ENCODE measurements around the gene ATF3.

Gene ATF3

DNA sequence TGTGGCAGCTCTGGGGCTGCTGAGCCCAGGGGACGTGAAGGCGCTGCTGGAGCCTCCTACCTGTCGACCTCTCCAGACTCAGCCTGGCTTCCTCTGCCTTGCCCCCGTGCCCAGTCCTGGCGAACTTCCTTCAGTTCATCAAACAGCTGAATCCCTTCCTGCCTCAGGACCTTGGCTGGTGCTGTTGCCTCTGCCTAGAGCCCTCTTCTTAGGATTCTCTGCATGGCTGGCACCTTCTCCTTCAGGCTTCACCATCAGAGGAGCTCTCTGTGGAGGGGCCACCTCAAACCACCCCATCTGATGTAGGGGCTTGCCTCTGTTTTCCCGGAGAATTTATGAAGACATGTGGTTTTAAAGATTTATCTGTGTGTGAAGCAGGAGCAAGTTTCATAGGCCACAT, 23.4 kb upstream of the ATF3 start:
- DNase-seq (ENCODE audit: low read depth): no peak
- TF ChIP-seq, protein P1, sequence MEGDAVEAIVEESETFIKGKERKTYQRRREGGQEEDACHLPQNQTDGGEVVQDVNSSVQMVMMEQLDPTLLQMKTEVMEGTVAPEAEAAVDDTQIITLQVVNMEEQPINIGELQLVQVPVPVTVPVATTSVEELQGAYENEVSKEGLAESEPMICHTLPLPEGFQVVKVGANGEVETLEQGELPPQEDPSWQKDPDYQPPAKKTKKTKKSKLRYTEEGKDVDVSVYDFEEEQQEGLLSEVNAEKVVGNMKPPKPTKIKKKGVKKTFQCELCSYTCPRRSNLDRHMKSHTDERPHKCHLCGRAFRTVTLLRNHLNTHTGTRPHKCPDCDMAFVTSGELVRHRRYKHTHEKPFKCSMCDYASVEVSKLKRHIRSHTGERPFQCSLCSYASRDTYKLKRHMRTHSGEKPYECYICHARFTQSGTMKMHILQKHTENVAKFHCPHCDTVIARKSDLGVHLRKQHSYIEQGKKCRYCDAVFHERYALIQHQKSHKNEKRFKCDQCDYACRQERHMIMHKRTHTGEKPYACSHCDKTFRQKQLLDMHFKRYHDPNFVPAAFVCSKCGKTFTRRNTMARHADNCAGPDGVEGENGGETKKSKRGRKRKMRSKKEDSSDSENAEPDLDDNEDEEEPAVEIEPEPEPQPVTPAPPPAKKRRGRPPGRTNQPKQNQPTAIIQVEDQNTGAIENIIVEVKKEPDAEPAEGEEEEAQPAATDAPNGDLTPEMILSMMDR (conservative IDR thresholded peaks at IDR 0.05; ENCODE audit: low read length): no peak
- H3K4me3 ChIP-seq (ENCODE audit: low read length): no peak overlapping the region

DNA sequence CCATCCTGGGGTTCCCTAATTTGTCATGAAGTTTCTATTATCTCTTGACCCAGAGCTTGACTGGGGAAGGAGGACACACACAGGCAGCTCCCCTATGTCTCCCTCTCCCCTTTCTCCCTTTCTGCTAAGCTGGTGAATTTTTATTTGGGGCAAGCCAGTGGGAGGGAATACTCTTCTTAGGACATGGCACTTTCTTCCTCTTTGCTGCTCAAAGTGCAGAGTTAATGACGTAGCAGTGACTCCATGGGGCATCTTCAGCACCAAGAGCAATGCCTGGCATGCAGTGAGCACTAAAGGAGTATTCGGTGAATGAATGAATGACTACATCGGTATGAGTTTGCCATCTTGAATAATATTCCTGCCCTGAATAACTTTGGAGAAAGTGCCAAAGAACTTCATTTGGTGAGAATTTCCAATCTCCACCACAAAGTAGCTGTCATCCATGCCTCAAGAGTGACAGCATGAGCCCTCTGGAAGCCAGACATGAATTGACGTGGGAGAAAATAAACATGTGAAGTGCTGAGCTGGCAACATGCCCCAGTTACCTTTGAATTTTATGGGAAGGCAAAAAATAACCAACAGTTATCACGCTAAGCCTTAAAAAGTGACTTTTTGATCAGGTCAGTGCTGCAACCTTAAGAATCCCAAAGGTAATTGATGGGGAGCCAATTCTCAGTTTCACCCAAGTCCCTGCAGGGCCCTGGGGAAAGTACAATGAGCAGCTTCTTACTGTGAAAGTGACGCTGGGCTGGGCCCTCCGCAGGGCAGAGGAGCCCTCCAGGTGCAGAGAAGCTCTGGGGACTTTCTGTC, 22.1 kb upstream of the ATF3 start:
- TF ChIP-seq, protein P1 (conservative IDR thresholded peaks at IDR 0.05; ENCODE audit: low read length): no peak
- H3K4me3 ChIP-seq (ENCODE audit: low read length): no peak overlapping the region
- no peak for DNase-seq (ENCODE audit: low read depth)

DNA sequence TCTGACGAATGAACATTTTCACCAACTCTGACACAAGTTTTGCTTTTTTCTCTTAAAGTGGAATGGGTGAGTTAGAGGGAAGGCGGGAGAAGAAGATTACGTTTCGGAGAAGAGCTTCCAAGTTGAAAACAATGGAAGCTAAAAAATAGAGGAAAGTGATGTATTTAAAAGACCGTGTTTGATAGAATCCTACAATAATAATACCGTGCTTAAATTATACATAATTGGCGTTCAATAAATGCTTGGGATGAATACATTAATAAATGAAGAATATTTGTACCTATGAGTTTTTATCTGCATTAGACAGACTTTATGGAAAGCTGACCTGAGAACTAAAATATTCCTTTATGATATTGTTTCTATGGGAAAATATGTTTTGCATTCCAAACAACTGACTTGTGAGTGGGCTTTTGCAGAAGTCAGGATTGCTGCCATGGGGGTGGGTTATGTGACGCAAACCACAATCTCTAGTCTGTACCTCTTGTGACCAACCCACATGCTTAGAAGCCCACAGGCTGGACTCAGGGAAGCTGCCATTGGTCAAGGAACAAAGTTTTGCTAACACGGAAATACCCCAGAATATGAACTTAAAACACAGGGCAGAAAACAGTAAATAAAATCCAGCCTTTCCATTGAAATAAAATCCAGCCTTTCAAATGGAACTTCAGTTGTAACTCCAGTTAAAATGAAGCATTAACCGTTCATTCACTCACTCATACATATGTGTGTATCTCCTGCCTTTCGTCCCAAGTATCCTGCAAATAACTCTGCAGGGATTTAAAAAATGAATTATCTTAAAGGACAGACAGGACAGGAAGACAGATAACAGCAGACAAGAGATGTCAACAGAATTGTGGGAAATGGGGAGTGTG, 21.3 kb upstream of the ATF3 start:
- TF ChIP-seq, protein P1 (conservative IDR thresholded peaks at IDR 0.05; ENCODE audit: low read length): no peak
- no peak for DNase-seq (ENCODE audit: low read depth)
- H3K4me3 ChIP-seq (ENCODE audit: low read length): no peak overlapping the region

DNA sequence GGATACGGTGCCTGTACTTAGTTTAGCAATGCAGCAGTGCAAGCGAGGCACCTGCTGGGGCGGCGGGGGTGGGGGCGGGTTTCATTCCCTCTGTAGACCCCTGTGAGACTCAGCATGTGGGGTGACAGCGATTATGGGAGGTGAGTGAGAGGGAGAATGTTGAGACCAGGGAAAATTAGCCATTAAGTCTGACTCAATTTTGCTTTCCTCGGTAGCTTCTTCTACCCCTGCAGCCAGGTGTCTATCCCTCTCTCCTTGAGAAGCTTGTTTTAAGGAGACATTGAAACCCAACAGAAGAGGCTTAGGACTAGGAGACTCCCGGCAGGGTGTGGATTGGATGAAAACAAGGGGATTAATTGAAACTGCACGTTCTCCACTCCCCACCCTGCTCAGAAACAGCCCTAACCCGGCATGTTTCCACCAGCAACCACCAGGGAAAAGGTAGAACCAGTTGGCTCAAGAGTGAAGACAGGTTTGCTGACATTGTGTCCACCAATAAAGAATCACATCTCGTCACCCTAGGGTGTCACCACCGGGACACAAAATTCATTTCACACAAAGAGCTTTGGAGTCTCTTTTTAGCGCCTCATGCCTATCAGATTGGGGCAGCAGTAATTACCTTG, 20.6 kb upstream of the ATF3 start:
- DNase-seq (ENCODE audit: low read depth): no peak
- H3K4me3 ChIP-seq (ENCODE audit: low read length): no peak overlapping the region
- TF ChIP-seq, protein P1 (conservative IDR thresholded peaks at IDR 0.05; ENCODE audit: low read length): no peak

DNA sequence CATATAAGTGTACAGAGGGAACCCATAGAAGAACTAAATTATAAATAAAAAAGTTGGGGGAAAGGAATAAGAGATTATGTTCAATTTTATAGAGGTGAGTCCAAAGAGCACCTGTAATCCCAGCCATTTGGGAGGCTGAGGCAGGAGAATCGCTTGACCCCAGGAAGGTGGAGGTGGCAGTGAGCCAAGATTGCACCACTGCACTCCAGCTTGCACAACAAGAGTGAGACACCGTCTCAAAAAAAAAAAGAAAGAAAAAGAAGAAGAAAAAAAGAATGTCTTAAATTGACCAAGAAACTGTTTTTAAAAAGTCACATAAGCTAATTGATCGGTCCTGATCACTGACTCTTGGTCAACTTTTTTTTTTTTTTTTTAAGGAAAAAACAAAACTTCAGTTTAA, 19.1 kb upstream of the ATF3 start:
- DNase-seq (ENCODE audit: low read depth): no peak
- no peak overlapping the region for H3K4me3 ChIP-seq (ENCODE audit: low read length)
- TF ChIP-seq, protein P1 (conservative IDR thresholded peaks at IDR 0.05; ENCODE audit: low read length): no peak

DNA sequence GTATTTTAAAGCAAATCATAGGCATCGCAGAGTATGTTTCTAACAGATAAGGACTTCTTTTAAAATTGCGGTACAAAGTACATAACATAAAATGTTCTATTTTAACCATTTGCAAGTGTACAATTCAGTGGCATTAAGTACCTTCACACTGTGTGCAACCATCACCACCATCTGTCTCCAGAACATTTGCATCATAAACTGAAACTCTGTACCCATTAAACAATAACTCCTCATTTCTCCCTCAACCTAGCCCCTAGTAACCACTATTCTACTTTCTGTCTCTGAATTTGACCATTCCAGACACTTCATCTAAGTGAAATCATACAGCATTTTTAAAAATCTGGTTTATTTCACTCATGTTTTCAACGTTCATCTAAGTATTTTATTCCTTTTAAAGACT, 16.6 kb upstream of the ATF3 start:
- H3K4me3 ChIP-seq (ENCODE audit: low read length): no peak overlapping the region
- no peak for DNase-seq (ENCODE audit: low read depth)
- TF ChIP-seq, protein P1 (conservative IDR thresholded peaks at IDR 0.05; ENCODE audit: low read length): no peak
